Trophoblast cell (in vitro differentiated cells and primary cell): Measurements from ENCODE around the gene MTA3.

Experiments used
- DNase-seq, 2 donors: peaks; one replicate each; pipeline ENCODE4 v3.0.0-alpha.2; 2016
- H2AFZ ChIP-seq: 2 replicates; pipeline ENCODE4 v1.6.1; 2013; ENCODE audit warnings: low read length, moderate library complexity, mild to moderate bottlenecking; ENCODE audit not compliant: insufficient read depth, poor library complexity
- H2AK5ac ChIP-seq: 2 replicates; pipeline ENCODE4 v1.6.1; 2013; ENCODE audit warnings: mild to moderate bottlenecking, low read length
- H2BK120ac ChIP-seq: 2 replicates; pipeline ENCODE4 v1.6.1; 2013; ENCODE audit warnings: low read length, mild to moderate bottlenecking, moderate library complexity; ENCODE audit not compliant: insufficient read depth, poor library complexity
- H2BK12ac ChIP-seq: 2 replicates; pipeline ENCODE4 v1.6.1; 2013; ENCODE audit warnings: mild to moderate bottlenecking, low read length, moderate library complexity
- H2BK5ac ChIP-seq: 2 replicates; pipeline ENCODE4 v1.6.1; 2013; ENCODE audit warnings: low read length, low read depth, moderate library complexity, mild to moderate bottlenecking; ENCODE audit not compliant: poor library complexity
- H3K14ac ChIP-seq: 2 replicates; pipeline ENCODE4 v1.6.1; 2013; ENCODE audit warnings: mild to moderate bottlenecking, low read length
- H3K18ac ChIP-seq: 2 replicates; pipeline ENCODE4 v1.6.1; 2013; ENCODE audit warnings: mild to moderate bottlenecking, low read length
- H3K23ac ChIP-seq: 2 replicates; pipeline ENCODE4 v1.6.1; 2013; ENCODE audit warnings: low read length
- H3K27ac ChIP-seq: 2 replicates; pipeline ENCODE4 v1.5.1; 2013; ENCODE audit warnings: low read depth, mild to moderate bottlenecking, inconsistent platforms, low read length, moderate library complexity
- H3K27me3 ChIP-seq: 2 replicates; pipeline ENCODE4 v1.6.1; 2013; ENCODE audit warnings: inconsistent platforms, mild to moderate bottlenecking, low read length, moderate library complexity; ENCODE audit not compliant: insufficient read depth
- H3K36me3 ChIP-seq, 2 experiments: 1 replicate in 1 of 2; 2 replicates in 1 of 2; pipeline ENCODE4 v1.6.1; 2013; ENCODE audit warnings: low read length in 2 of 2, mild to moderate bottlenecking in 2 of 2, moderate library complexity in 1 of 2; ENCODE audit not compliant: insufficient read depth in 2 of 2, control insufficient read depth in 1 of 2
- H3K4ac ChIP-seq: 2 replicates; pipeline ENCODE4 v1.6.1; 2013; ENCODE audit warnings: low read depth, mild to moderate bottlenecking, low read length, moderate library complexity
- H3K4me1 ChIP-seq, 2 experiments: 1 replicate in 1 of 2; 2 replicates in 1 of 2; pipeline ENCODE4 v1.6.1; 2013; ENCODE audit warnings: low read length in 2 of 2, mild to moderate bottlenecking in 2 of 2, moderate library complexity in 1 of 2; ENCODE audit not compliant: insufficient read depth in 2 of 2, control insufficient read depth in 1 of 2
- H3K4me2 ChIP-seq: 2 replicates; pipeline ENCODE4 v1.6.1; 2013; ENCODE audit warnings: inconsistent platforms, mild to moderate bottlenecking, low read length, moderate library complexity
- H3K4me3 ChIP-seq: 2 replicates; pipeline ENCODE4 v1.5.1; 2013; ENCODE audit warnings: mild to moderate bottlenecking, low read depth, low read length, inconsistent platforms
- H3K79me1 ChIP-seq: one replicate; pipeline ENCODE4 v1.6.1; 2013; ENCODE audit warnings: low read length
- H3K79me2 ChIP-seq: 2 replicates; pipeline ENCODE4 v1.6.1; 2013; ENCODE audit warnings: low read length, mild to moderate bottlenecking; ENCODE audit not compliant: control insufficient read depth, insufficient read depth, poor library complexity
- H3K9ac ChIP-seq: 2 replicates; pipeline ENCODE4 v1.6.1; 2013; ENCODE audit warnings: mild to moderate bottlenecking, low read length
- H3K9me3 ChIP-seq: 2 replicates; pipeline ENCODE4 v1.6.1; 2013; ENCODE audit warnings: low read depth, mild to moderate bottlenecking, control low read depth, inconsistent platforms, low read length; ENCODE audit not compliant: insufficient read depth
- H4K12ac ChIP-seq: 2 replicates; pipeline ENCODE4 v1.6.1; 2013; ENCODE audit warnings: low read depth, mild to moderate bottlenecking, low read length, moderate library complexity
- H4K8ac ChIP-seq: 2 replicates; pipeline ENCODE4 v1.6.1; 2013; ENCODE audit warnings: low read depth, mild to moderate bottlenecking, low read length, moderate library complexity
- H4K91ac ChIP-seq: one replicate; pipeline ENCODE4 v1.6.1; 2013; ENCODE audit warnings: low read depth, mild to moderate bottlenecking, low read length, moderate library complexity
- WGBS: extraction: QIAGEN DNeasy Blood & Tissue Kit; methylation state at CpG from one replicate; pipeline ENCODE4 v1.1.7; 2013; ENCODE audit warnings: missing lambda C conversion rate; ENCODE audit not compliant: insufficient read length, insufficient coverage; ENCODE audit errors: extremely low coverage; 5-methylcytosine and 5-hydroxymethylcytosine counted together

The MTA3 gene

DNA sequence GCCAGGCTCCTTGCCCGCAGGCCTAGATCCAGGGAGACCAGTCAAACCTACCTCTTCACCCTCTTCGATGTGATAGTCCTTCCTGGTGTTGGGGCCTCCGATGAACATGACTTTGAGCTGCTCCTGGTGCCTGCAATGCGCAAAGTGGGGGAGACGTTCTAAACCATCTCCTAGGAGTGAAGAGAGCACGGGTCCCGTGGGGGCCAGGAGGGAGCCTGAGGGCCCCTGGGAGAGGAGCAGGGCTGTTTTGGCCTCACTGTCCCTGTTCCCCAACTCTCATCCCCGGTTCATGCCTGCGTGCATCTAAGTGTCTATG, 220.0 kb downstream of the MTA3 start:
- Histone ChIP-seq H3K4me3 (no peak overlapping the region), H3K4me1 (peaks cover 17 to 23% of the 10 kb centered on the region in 2 experiments), H3K79me2 (no peaks in the 10 kb centered on the region), H3K27me3 (no peaks in the 10 kb centered on the region), H4K8ac (no peak overlapping the region), H3K4ac (no peak overlapping the region), H2AK5ac (no peak overlapping the region), H3K36me3 (peaks cover 5 to 6% of the 10 kb centered on the region in 2 experiments), H4K12ac (no peak overlapping the region), H3K9me3 (peaks cover 3% of the 10 kb centered on the region), H3K79me1 (peaks cover 14% of the 10 kb centered on the region), H3K27ac (no peak overlapping the region), H3K9ac (no peak overlapping the region), H2BK12ac (no peak overlapping the region), H3K14ac (no peak overlapping the region), H2BK5ac (no peak overlapping the region), H3K4me2 (no peak overlapping the region), H3K18ac (no peak overlapping the region), H2AFZ (no peak overlapping the region), H3K23ac (no peak overlapping the region), H2BK120ac (no peak overlapping the region), H4K91ac (no peak overlapping the region)
- DNase-seq = no peak
- WGBS = no CpG with 5 or more reads among the region's 9 CpGs

DNA sequence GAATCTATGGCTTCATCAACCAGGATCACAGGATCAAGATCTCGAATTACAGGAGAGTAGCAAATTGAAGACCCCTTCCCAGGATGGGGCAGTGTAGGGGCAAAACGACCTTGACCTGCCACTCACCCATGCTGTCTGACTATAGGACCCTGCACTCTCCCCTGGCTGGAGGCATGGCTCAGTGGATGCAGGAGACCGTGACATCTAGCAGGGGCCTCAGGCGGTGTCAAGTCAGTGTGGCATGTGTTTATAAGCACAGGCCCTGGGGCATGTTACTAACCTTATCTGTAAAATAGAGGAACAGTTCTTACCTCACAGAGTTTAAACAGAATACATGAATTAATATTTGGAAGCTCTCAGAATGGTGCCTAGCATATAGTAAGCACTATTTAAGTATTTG, 220.4 kb downstream of the MTA3 start:
- DNase-seq = peak; percentile 75 to 86
- Histone ChIP-seq H3K36me3 (peaks cover 3 to 5% of the 10 kb centered on the region in 2 experiments), H3K79me1 (peaks cover 15% of the 10 kb centered on the region), H2BK120ac (no peak overlapping the region), H3K4ac (no peak overlapping the region), H3K27ac (no peak overlapping the region), H3K14ac (no peak overlapping the region), H4K91ac (no peak overlapping the region), H3K27me3 (no peaks in the 10 kb centered on the region), H2AK5ac (no peak overlapping the region), H4K8ac (no peak overlapping the region), H2BK5ac (no peak overlapping the region), H2AFZ (no peak overlapping the region), H3K9me3 (peaks cover 2% of the 10 kb centered on the region), H2BK12ac (no peak overlapping the region), H3K79me2 (no peaks in the 10 kb centered on the region), H3K9ac (no peak overlapping the region), H3K4me1 (peaks cover 17 to 23% of the 10 kb centered on the region in 2 experiments), H4K12ac (no peak overlapping the region), H3K4me2 (no peak overlapping the region), H3K23ac (no peak overlapping the region), H3K4me3 (no peak overlapping the region), H3K18ac (no peak overlapping the region)
- no CpG with 5 or more reads among the region's 4 CpGs for WGBS

DNA sequence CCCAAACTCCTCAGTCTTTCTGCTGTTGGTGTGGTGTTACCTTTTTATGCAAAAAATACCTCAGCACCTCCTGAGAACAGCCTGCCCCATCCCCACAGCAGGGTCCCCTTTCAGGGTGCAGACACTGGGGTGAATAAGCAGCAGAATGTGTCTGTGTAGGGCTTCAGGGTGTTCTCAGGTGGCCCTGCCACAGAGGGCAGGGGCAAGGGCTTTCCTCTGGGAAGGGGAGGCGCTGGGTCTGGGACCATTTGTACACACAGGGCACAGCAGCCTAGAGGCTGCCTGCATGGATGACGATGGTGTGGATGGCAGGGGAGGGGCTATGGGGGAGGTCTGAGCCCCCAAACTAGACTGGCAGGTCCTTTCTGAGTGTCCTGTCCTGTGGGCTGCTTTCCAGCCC, 221.3 kb downstream of the MTA3 start:
- Histone ChIP-seq H3K14ac (no peak overlapping the region), H4K12ac (no peak overlapping the region), H3K79me2 (no peaks in the 10 kb centered on the region), H3K4ac (no peak overlapping the region), H3K27me3 (no peaks in the 10 kb centered on the region), H3K23ac (no peak overlapping the region), H2BK120ac (no peak overlapping the region), H3K9ac (no peak overlapping the region), H4K8ac (no peak overlapping the region), H2BK12ac (no peak overlapping the region), H3K4me2 (no peak overlapping the region), H3K79me1 (peaks cover 19% of the 10 kb centered on the region), H2BK5ac (no peak overlapping the region), H3K36me3 (peaks cover 3 to 5% of the 10 kb centered on the region in 2 experiments), H3K27ac (no peak overlapping the region), H4K91ac (no peak overlapping the region), H2AK5ac (no peak overlapping the region), H2AFZ (no peak overlapping the region), H3K18ac (no peak overlapping the region), H3K4me3 (no peak overlapping the region), H3K9me3 (peaks cover 2% of the 10 kb centered on the region), H3K4me1 (peaks cover 15 to 25% of the 10 kb centered on the region in 2 experiments)
- DNase-seq = no peak
- WGBS = no CpG with 5 or more reads among the region's 2 CpGs

DNA sequence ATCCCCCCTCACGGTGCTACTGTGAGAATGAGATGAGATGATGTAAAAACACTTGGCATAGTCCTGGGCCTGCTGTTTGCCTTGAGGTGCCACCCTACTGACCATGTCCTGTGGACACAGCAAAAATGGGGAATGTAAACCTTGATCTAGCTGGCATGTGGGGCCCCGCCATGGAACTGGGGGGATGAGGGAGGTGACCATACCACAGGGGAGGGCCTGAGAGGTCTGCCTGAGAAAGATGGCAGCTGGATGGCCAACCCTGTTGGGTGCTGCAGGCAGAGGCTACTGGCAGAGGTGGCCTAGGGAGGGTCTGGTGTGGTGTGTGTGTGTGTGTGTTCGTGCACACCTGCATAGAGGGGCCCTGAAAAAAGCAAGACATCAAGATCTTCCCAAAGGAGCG, 223.2 kb downstream of the MTA3 start:
- Histone ChIP-seq H4K91ac (no peak overlapping the region), H2BK12ac (no peak overlapping the region), H3K9ac (no peak overlapping the region), H4K8ac (no peak overlapping the region), H4K12ac (no peak overlapping the region), H3K23ac (no peak overlapping the region), H3K4ac (no peak overlapping the region), H3K27me3 (no peaks in the 10 kb centered on the region), H3K27ac (peak overlapping the region; percentile 99), H2BK120ac (no peak overlapping the region), H2BK5ac (no peak overlapping the region), H3K4me3 (peak overlapping the region; percentile 5), H3K9me3 (peaks cover 2% of the 10 kb centered on the region), H3K18ac (no peak overlapping the region), H2AK5ac (no peak overlapping the region), H3K79me2 (no peaks in the 10 kb centered on the region), H2AFZ (no peak overlapping the region), H3K79me1 (peaks cover 19% of the 10 kb centered on the region), H3K14ac (peak overlapping the region; percentile 23), H3K4me2 (peak overlapping the region; percentile 91), H3K4me1 (peaks cover 10 to 19% of the 10 kb centered on the region in 2 experiments), H3K36me3 (peaks cover 5 to 6% of the 10 kb centered on the region in 2 experiments)
- no peak for DNase-seq
- no CpG with 5 or more reads among the region's 4 CpGs for WGBS
